Suprapubic skin (tissue), 3 donors: Measurements from ENCODE around the gene WNT9A.

Source experiments
- POLR2AphosphoS5 ChIP-seq, 3 donors: sonication (generic); formaldehyde crosslinking; IDR thresholded peaks; one replicate each; pipeline ENCODE4 v1.6.1; 2017; ENCODE audit warnings: antibody characterized with exemption in 3 of 3
- TF ChIP-seq, protein P1 (sequence below), 2 donors: fragments of 200-600 bp in 1 of 2; fragments of 450-650 bp in 1 of 2; sonication (generic) in 1 of 2; IDR thresholded peaks; one replicate each; pipeline ENCODE4 v1.5.1; 2016 to 2019; ENCODE audit warnings: antibody characterized with exemption in 2 of 2, mild to moderate bottlenecking in 1 of 2, moderate library complexity in 1 of 2

DNA sequence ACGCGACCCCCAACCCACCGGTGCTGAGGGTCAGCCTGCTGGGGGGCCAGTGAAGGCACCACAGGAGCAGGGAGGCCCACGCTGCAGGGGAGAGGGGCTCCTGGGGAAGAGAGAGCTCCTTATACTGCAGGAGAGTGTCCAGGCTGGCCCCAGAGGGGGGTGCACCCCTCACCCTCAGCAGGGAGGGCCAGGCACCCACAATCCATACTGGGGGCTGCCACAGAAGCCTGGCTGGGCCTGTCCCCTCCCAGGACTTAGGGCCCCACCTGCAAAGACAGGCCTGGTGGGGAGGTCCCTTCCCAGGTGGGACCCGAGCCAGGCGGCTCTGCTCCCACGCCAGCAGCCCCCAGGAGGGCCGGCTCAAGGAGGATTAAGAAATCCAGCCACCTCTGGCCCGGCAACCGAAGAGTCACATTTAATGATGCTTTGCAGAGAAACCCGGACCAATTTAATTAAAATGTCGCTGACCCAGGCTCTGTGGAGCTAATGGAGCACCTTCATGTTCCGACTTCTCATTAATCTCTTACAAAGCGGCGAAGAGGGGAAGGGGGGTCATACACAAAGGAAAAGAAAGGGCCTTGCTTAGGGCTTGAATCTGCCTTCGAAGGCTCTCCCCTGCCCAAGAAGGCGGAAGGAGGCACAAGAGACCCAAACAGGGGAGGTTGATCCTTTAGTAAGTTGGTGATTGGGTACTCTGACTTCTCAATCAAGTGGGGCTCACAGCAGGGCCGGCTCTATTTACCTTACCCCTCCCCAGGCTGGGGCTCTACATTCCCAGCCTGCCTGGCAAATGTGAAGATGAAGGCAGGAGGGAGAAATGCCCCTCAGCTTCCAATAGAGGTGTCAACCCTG lies 25.0 kb downstream of the WNT9A start:
- TF ChIP-seq, protein P1, sequence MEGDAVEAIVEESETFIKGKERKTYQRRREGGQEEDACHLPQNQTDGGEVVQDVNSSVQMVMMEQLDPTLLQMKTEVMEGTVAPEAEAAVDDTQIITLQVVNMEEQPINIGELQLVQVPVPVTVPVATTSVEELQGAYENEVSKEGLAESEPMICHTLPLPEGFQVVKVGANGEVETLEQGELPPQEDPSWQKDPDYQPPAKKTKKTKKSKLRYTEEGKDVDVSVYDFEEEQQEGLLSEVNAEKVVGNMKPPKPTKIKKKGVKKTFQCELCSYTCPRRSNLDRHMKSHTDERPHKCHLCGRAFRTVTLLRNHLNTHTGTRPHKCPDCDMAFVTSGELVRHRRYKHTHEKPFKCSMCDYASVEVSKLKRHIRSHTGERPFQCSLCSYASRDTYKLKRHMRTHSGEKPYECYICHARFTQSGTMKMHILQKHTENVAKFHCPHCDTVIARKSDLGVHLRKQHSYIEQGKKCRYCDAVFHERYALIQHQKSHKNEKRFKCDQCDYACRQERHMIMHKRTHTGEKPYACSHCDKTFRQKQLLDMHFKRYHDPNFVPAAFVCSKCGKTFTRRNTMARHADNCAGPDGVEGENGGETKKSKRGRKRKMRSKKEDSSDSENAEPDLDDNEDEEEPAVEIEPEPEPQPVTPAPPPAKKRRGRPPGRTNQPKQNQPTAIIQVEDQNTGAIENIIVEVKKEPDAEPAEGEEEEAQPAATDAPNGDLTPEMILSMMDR (IDR thresholded peaks at IDR 0.05): no peak
- TF ChIP-seq POLR2AphosphoS5 (IDR thresholded peaks at IDR 0.05): no peak
